Mesothelial cell of epicardium (in vitro differentiated cells): Measurements from ENCODE around the gene DERL2. TPM values are rescaled to one million over a fixed set of nuclear protein-coding genes. Genes with fewer than 3 reads are reported as not detected.
"Not testable (repeated sequence)": the region's sequence is repeated elsewhere in the genome, so short reads cannot be mapped to it uniquely, and the experiment has no call there.

Experiments
- DNase-seq, 2 experiments: peaks; one replicate each; pipeline ENCODE4 v3.0.0; 2021; ENCODE audit warnings: low spot score in 2 of 2; ENCODE audit not compliant: unreplicated experiment in 2 of 2
- H3K27ac Mint-ChIP-seq: 2 replicates; pipeline ENCODE4 v1.8.0; 2021; ENCODE audit warnings: mixed read lengths
- H3K27me3 Mint-ChIP-seq: 2 replicates; pipeline ENCODE4 v1.8.0; 2021; ENCODE audit warnings: low read depth, mixed read lengths
- H3K36me3 Mint-ChIP-seq: 2 replicates; pipeline ENCODE4 v1.8.0; 2021; ENCODE audit warnings: mixed read lengths
- H3K4me1 Mint-ChIP-seq: 2 replicates; pipeline ENCODE4 v1.8.0; 2021; ENCODE audit warnings: mixed read lengths
- H3K4me3 Mint-ChIP-seq: 2 replicates; pipeline ENCODE4 v1.8.0; 2021; ENCODE audit warnings: mild to moderate bottlenecking, moderate library complexity, mixed read lengths
- H3K9me3 Mint-ChIP-seq: 2 replicates; pipeline ENCODE4 v1.8.0; 2021; ENCODE audit warnings: mixed read lengths
- CTCF ChIP-seq: fragments of 200-600 bp; sonication (generic); IDR thresholded peaks from one replicate; pipeline ENCODE4 v1.5.0; 2021; ENCODE audit warnings: antibody characterized with exemption; ENCODE audit not compliant: unreplicated experiment
- total RNA-seq: library from RNA; stranded (reverse); gene quantifications from 3 replicates; pipeline ENCODE4 v1.2.1, GENCODE V29; 2021

The DERL2 gene
- total RNA-seq, 1 donor from 2014 or later, result 70.6 TPM

DNA sequence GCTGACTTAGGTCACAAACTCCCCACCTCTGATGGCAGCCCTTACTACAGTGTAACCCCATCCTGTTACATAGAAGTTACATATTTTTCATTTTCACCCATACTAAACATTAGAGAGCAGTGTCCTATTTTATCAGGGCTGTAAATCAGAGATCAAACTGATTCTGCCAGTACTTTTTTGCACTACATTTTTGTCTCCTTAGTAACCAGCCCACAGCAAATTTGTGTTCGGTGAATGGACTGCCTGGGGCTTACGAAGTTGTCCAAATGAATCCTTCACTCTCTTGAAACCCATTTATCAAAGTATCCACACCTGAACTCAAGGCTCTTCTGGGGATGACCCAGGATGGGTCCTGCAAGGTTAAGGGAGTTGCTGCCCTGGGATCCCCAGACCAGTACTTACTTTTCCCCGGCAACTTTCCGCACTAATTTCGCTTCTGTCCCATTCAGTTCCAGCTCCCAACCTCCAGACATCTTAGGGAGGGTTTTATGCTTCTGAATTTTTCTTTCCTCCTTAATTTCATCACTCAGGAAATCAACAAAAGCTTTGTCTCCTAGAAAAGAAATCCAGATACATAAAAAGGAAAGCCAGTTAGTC is 48.2 kb downstream of the DERL2 start:
- no peak for TF ChIP-seq CTCF
- H3K27me3 Mint-ChIP-seq, result no peaks in the 10 kb centered on the region
- peak overlapping the region; percentile 90 for H3K27ac Mint-ChIP-seq
- peaks cover 24% of the 10 kb centered on the region for H3K36me3 Mint-ChIP-seq
- H3K9me3 Mint-ChIP-seq, result no peaks in the 10 kb centered on the region
- H3K4me3 Mint-ChIP-seq, result peak overlapping the region; percentile 78
- DNase-seq, result no peak
- peaks cover 15% of the 10 kb centered on the region for H3K4me1 Mint-ChIP-seq

DNA sequence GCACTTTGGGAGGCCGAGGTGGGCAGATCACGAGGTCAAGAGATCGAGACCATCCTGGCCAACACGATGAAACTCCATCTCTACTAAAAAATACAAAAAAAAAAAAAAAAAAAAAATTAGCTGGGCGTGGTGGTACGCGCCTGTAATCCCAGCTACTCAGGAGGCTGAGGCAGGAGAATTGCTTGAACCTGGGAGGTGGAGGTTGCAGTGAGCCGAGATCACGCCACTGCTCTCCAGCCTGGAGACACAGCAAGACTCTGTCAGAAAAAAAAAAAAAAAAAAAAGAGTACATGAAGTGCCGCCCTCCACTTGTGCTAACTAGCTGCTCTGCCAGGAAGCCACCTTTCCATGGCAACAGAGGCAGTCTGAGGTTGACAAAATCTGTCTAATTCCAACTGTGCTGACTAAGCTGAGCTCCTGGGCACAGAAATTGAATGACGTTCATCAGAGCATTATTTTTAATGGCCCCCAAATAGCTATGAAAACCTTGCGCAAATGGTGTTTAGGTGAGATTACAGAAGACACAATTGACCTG is 50.1 kb downstream of the DERL2 start:
- not testable (repeated sequence) for H3K27ac Mint-ChIP-seq, H3K9me3 Mint-ChIP-seq, H3K4me3 Mint-ChIP-seq, H3K27me3 Mint-ChIP-seq, DNase-seq
- Mint-ChIP-seq H3K4me1 (peaks cover 15% of the 10 kb centered on the region), H3K36me3 (peaks cover 28% of the 10 kb centered on the region)

- no peak for TF ChIP-seq CTCF
- H3K27me3 Mint-ChIP-seq, result no peaks in the 10 kb centered on the region
- peaks cover 31% of the 10 kb centered on the region for H3K36me3 Mint-ChIP-seq
- peaks cover 15% of the 10 kb centered on the region for H3K4me1 Mint-ChIP-seq
- DNase-seq, result no peak
- H3K9me3 Mint-ChIP-seq, result no peaks in the 10 kb centered on the region
- H3K4me3 Mint-ChIP-seq, result no peak overlapping the region
- H3K27ac Mint-ChIP-seq, result no peak overlapping the region
Observed at GRCh38 chr17:5434984-5435383, 51.0 kb downstream of the DERL2 start.

DNA sequence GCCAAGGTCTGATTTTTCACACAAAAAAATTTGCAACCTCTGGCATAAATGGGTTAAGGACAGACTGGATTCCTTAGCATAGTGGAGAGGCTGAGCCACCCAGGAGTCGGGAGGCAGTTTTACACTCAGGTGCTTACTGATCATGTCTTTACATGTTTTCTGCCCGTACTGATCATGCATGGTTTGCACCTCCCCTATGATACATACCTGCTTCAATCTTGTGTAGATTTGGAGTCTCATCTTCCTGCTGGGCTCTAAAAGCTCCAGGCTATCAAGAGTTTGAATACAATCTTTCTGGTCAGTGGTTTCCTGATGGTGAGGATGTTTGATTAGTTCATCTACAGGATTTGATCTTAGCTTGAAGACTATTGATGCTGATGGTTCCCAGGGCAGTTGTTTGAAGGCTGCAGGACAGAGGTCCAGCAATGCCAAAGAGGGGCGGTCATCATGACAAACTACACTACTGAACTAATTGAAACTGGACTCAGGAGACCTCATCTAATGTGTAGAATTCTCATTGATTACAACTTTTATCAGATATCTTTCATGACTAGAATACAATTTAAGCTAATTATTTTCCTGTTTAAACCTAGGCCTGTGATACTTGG is 53.9 kb downstream of the DERL2 start:
- H3K9me3 Mint-ChIP-seq, result no peaks in the 10 kb centered on the region
- no peak overlapping the region for H3K4me3 Mint-ChIP-seq
- no peaks in the 10 kb centered on the region for H3K27me3 Mint-ChIP-seq
- TF ChIP-seq CTCF, result no peak
- no peak for DNase-seq
- H3K36me3 Mint-ChIP-seq, result peaks cover 46% of the 10 kb centered on the region
- H3K4me1 Mint-ChIP-seq, result no peaks in the 10 kb centered on the region
- H3K27ac Mint-ChIP-seq, result peak overlapping the region; percentile 30

GRCh38 chr17:5431234-5431633 is 54.7 kb downstream of the DERL2 start:
- peaks cover 42% of the 10 kb centered on the region for H3K36me3 Mint-ChIP-seq
- not testable (repeated sequence) for H3K4me1 Mint-ChIP-seq, H3K27me3 Mint-ChIP-seq, H3K4me3 Mint-ChIP-seq, DNase-seq, H3K9me3 Mint-ChIP-seq
- H3K27ac Mint-ChIP-seq, result peak overlapping the region; percentile 32

GRCh38 chr17:5430413-5430999 is 55.5 kb downstream of the DERL2 start:
- Mint-ChIP-seq H3K27ac (no peak overlapping the region), H3K4me1 (no peaks in the 10 kb centered on the region), H3K36me3 (peaks cover 47% of the 10 kb centered on the region), H3K9me3 (no peaks in the 10 kb centered on the region), H3K27me3 (no peaks in the 10 kb centered on the region), H3K4me3 (no peak overlapping the region)
- TF ChIP-seq CTCF, result no peak
- no peak for DNase-seq
